ENCODE results near the gene TPRKB. TPM values are rescaled to one million over a fixed set of nuclear protein-coding genes. Genes with fewer than 3 reads are reported as not detected.
A peak's percentile ranks its signal among the peaks of the same experiment; 100 is the strongest.
"Not testable (repeated sequence)": the region's sequence is repeated elsewhere in the genome, so short reads cannot be mapped to it uniquely, and the experiment has no call there.

The TPRKB gene
- total RNA-seq, 1 experiment from 2014 or later: 105 TPM

DNA sequence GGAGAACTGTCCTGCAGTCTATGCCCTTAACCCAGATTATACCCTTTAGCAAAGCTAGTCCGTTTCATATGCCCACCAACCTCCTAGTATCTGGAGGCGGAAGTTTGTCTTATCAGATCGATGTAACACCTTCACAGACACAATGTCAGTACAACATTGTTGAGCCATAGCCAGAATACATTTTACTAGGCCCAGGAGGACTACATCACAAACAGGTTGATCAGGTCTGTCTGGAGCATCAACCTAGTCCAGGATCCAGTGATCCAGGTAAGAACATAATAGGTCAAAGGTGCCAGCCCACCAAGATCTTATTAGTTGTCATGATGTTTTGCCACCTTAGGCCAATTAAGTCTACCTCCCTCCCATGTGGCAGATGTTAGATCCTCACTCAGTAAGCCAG lies 2.0 kb upstream of the TPRKB start:
- DNase-seq (ENCODE audit: low spot score): no peak

DNA sequence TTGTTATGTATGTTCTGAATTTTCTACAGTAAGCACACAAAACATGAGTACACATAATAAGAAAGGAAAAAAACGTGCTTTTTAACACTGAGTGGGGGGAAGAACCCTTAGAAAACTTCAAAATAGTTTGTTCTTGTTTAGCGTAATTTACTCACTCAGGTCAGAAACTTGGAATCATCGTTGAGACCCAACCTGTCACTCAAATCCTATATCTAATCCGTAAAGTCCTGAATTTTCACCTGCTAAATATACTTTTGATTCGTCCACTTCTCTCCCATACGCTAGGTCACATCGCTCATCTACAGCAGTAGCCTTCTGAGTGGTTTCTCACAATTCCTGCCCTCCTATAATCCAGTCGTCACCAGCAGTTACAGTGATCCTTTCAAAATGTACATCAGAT lies 767 bp downstream of the TPRKB start:
- no peak for DNase-seq (ENCODE audit: low spot score)

DNA sequence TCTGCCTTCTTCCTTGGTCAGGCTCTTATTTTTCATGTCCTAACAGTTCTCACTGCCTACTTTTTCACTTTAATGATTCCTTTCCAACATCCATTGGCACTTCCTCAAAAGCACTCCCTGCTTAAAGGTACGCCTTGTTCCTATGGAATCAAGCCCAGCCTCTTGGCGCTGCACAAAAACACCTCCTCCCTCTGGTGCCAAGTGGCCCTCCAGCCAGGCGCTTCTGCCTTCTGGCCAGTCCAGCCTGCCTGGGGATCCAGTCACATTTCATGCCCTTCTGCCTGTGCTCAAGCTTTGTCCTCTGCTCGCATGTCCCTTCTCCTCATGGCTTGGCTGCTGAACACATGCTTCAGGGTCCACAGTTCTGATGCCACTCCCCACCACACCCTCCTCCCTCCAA lies 6.3 kb downstream of the TPRKB start:
- no peak for DNase-seq (ENCODE audit: low spot score)

DNA sequence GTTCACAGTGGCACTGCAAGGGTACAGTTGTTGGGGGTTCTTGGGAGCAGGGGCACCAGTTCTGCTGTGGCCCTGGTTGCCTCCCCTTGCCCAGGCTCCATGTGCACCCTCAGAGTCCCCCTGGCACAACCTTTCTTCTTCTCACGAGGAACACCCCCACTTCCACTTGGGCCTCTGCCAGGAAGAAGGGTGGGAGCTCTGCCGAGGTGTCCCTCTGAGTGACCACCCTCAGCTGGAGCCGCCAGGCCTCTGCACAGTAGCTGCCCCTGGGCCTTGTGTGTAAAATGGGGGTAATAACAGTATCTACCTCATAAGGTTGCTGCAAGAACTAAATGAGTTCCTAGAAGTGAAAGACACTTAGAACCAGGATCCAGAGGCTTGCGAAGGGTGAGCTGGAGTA lies 8.4 kb downstream of the TPRKB start:
- no peak for DNase-seq (ENCODE audit: low spot score)

DNA sequence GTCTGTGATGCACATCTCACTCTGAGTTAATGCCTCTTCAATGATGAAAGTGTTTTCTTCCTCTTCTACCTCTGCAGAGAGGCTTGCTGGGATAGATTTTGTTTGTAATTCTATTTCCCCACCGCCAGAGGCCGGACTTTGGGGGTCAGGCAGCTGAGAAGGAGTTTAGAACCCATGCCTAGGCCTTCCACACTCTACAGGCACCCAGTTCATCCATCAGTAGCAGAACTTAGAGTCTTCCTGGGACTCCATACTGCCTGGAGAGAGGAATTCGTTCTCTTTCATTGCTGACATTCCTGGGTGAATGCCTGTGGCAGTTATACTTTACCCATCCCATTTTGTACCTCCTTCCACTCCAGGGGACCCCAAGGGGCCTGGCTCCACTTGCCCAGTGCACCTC lies 9.1 kb downstream of the TPRKB start:
- DNase-seq (ENCODE audit: low spot score): no peak

DNA sequence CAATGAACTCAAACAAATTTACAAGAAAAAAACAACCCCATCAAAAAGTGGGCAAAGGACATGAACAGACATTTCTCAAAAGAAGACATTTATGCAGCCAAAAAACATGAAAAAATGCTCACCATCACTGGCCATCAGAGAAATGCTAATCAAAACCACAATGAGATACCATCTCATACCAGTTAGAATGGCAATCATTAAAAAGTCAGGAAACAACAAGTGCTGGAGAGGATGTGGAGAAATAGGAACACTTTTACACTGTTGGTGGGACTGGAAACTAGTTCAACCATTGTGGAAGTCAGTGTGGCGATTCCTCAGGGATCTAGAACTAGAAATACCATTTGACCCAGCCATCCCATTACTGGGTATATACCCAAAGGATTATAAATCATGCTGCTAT lies 10.5 kb downstream of the TPRKB start:
- not testable (repeated sequence) for DNase-seq (ENCODE audit: low spot score)

DNA sequence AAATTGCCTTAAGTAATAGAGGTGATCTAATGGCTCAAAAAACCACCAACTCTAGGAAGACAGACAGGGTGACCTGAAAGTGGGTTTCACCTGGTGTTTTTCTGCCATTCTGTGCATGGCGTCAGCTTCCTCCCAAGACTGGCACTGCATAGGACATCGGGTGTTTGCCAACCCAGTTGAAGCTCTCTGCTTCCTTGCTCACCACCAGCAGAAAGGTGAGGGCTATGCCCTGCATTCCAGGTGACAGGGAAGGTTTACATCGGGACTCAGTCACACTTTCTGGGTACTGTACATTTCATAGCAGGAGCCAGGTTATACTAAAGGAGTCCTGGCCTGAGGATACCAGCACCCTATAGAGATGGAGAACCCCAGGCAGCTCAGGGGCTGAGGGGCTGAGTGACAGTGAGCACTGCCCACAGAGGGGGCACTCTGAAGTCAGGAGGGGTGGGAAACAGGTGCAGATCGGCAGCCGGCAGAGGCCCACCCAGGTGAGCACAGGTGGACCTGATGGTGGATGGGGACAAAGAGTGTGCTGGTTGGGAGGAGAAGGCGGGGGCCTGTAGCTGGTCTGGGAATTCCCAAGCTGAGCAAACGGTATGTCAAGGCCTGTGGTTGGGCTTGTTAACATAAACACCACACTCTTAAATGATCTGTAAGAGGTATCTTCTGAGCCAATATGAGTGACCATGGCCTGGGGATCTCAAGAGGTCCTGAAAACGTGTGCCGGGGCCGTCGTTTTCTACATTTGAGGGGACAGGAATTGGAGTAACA lies 18.1 kb downstream of the TPRKB start:
- DNase-seq (ENCODE audit: low spot score): no peak

DNA sequence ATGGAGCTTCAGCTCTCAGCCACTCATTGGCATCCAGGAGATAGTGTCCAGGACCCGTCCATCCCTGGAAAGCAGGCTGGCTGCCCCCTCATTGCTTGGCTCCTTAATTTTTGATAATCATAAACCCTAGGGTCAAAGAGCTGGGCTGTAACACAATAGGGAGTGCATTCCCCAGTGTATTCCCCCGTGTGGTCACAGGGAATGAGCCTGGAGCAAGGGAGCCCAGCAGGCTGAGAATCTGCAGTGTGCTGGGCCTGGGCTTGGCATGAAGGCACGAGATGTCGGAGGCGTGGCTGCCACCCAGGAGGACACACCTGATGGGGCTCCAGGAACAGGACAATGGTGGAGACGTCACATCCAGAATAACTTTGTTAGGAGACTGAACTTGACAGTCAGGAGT lies 18.7 kb downstream of the TPRKB start:
- no peak for DNase-seq (ENCODE audit: low spot score)

DNA sequence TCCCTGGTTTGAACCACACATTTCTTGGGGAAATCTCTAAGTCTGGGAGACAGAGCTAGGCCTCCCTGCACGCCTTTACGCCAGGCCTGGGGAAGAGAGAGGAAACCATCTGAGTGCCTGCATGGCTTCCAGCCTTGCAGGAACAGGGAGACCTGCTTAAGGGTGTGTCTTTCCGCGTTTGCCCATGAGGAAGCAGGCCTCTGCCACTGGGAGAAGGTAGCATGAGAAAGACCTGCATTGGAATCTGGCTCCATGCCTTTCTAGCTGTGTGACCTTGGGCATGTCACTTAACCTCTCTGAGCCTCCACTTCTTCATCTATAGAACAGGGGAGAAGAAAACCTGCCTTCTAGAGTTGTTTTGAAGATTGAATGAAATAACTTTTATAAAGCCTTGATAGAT lies 19.4 kb downstream of the TPRKB start:
- DNase-seq (ENCODE audit: low spot score): not testable (repeated sequence)

DNA sequence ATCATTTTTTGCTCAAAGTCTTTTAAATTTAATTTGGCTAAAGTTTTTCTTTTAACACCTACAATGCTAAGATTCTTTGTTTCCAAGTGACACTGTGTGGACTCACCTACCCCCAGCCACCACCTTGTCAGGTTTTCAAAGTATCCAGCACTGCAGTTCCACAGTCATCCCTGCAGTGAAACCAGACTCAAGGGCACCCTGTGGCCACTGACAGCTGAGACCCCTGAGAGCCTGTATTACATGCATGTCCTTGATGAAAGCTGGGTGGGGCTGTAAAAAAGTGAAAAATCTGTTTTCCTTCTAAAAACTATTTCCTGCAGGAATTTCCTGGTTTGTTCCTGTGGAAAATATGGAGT lies 19.9 kb downstream of the TPRKB start:
- DNase-seq (ENCODE audit: low spot score): no peak

DNA sequence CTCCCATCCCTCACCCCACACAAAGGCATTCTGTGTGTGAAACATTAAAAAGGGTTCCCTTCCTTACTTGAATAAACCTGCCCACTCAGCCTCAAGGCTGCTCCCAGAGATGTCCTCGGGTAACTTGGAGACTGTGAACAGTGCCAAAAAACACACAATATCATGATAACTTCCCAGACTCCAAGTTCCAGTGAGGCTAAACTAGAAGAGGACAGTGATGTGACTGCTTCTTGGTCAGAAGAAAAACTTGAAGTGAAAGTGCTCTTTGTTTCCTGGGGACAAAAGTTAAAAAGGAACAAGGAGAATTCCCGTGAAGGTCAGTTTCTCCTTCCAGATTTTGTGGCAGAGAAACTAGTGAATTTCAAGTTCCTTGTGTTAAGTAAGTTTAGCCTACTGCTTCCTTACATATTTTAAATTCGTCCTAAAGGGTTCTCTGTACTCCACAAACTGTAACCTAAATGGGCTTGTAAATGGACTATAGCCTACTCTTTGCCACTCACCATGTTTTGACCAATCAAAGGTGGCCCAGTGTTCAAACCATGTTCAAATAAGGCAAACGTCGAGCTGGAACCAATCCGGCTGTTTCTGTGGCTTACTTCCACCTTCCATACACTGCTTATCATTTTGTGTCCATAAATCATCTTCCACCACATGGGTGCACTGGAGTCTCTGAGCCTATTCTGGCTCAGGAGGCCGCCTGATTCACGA lies 20.4 kb downstream of the TPRKB start:
- DNase-seq (ENCODE audit: low spot score): peak; percentile 66

DNA sequence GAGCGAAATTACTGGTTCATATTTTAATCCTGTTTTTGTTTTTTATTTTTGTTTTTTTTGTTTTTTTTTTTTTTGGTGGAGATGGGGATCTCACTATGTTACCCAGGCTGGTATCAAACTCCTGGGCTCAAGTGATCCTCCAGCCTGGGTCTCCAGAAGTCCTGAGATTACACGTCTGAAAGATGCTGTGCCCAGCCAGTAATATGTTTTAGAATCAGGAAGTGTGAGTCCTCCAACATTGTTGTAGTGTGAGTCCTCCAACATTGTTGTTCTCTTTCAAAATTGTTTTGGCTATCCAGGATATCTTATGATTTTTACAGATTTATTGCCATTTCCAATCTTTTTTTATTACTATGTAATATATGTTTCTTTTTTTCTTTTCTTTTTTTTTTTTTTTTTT lies 23.1 kb downstream of the TPRKB start:
- DNase-seq (ENCODE audit: low spot score): no peak

DNA sequence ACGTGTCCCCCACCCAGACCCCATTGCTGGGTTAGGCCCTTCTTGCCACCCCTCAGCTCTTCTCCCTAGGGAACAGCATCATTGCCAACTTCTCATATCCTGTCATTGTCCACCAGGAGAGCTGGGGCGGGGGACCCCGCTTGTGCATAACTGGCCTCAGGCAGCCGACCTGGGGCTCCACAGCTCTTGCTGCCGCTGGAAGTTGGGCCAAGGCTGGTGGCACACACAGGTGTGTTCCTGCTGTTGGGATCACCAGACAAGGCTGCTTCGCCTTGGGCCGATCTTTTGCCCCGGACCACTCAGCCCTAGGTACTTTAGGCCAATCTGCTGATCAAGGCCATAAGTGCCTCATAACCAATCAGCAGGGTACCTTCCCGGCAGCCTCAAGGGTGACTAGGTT lies 28.6 kb downstream of the TPRKB start:
- no peak for DNase-seq (ENCODE audit: low spot score)

DNA sequence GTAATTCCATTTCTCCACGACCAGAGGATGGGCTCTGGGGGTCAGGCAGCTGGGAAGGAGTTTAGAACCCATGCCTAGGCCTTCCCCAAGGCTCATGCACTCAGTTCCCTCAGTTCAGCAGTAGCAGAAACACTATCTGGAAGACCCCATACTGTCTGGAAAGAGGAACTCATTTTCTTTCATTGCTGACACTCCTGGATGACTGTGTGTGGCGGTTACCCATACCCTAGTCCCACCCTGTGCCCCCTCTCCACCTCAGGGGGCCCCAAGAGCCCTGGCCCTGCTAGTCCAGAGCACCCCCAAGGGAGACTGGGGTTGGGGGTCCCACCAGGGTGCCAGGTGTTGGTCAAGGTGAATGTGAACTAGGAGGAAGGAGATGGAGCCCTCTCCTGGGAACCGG lies 29.5 kb downstream of the TPRKB start:
- DNase-seq (ENCODE audit: low spot score): no peak

DNA sequence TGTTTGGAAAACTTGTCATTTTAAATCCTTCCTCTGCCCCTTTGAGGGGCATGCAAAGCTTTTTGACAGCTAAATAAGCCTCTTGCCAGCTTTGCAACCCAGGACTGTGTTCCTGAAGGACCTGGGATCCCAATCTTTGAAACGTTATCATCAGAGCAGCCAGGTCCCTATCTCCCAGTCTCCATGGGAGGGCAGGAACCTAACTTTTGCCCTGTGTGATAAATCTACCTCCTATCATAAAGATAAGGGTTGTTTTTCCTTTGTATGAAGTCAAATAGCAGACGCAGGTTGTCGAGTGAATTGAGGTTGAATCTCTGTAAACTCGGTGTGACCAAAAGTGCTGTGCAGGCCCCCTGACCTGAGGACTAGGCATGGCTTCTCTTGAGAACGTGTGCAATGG lies 30.1 kb downstream of the TPRKB start:
- no peak for DNase-seq (ENCODE audit: low spot score)

DNA sequence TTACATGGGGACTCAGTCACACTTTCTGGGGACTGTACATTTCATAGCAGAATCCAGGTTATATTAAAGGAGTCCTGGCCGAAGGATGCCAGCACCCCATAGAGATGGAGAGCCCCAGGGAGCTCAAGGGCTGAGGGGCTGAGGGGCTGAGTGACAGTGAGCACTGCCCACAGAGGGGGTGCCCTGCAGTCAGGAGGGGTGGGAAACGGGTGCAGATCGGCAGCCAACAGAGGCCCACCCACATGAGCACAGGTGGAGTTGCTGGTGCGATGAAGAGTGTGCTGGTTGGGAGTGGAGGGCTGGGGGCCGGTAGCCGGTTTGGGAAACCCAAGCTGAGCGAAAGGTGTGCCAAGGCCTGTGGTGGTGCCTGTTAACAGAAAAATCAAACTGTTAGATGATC lies 32.1 kb downstream of the TPRKB start:
- no peak for DNase-seq (ENCODE audit: low spot score)

DNA sequence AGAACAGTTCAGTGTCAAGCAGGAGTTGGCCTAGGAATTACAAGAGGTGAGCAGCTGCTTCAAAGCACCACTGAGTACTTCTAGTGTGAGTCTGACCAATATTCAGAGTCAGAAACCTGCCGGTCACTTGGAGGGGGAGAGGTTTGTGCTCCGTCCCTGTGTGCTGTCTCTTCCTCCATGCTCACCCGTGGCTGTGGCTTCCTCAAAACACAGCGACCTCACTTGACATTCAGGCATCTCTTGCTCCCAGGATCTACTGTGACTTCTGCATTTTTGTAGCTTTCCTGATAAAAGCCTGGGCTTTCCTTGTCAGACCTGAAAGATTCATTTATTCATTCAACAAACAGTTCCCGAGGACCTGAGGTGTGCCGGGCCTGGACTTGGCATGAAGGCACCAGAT lies 32.9 kb downstream of the TPRKB start:
- DNase-seq (ENCODE audit: low spot score): no peak

DNA sequence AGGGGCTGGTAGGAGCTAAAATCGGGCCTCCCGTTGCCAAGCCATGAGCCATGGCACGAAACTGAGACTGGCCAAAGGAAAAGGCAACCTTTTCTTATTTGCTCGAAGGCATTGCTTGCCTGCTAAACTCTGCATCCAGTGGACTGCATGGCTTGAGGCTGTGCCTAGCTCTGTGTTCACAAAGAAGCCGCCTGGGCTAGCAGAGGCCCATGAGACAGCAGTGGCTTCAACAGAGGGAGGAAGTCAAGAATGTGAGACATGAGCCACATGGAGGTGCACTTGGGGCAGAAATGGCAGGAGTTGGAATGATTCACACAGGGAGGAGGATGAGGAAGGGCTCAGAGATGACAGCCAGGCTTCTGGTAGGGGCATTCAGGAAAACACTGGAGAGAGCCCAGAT lies 33.5 kb downstream of the TPRKB start:
- no peak for DNase-seq (ENCODE audit: low spot score)

DNA sequence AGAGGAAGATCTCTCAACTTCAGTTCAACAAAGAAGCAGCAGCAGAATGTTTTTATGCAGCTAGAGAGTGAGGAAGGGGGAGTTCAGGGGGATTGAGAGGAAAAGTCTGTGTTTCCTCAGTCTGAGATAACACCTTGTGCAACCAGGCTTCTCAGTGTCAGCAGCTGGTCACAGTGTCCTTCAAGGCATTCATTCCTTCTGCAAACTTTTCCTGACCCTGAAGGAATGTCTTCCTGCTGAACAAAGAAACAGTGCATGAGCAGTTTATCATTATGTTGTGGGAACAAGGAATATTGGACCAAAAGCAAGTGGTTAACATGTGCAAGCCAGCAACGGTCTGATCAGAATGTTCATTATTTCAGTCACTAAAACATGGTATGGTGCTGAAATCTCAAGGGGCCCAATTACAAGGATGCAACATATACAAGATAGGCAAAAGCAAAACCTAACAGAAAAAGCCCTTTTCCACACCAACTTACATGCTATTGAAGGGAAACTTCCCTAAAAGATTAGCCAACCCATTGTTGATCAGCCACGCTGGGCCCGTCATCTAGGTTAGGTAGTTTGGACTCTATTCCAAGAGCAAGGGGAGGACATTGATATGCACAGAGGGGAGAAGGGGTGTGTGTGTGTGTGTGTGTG lies 34.2 kb downstream of the TPRKB start:
- DNase-seq (ENCODE audit: low spot score): not testable (repeated sequence)

DNA sequence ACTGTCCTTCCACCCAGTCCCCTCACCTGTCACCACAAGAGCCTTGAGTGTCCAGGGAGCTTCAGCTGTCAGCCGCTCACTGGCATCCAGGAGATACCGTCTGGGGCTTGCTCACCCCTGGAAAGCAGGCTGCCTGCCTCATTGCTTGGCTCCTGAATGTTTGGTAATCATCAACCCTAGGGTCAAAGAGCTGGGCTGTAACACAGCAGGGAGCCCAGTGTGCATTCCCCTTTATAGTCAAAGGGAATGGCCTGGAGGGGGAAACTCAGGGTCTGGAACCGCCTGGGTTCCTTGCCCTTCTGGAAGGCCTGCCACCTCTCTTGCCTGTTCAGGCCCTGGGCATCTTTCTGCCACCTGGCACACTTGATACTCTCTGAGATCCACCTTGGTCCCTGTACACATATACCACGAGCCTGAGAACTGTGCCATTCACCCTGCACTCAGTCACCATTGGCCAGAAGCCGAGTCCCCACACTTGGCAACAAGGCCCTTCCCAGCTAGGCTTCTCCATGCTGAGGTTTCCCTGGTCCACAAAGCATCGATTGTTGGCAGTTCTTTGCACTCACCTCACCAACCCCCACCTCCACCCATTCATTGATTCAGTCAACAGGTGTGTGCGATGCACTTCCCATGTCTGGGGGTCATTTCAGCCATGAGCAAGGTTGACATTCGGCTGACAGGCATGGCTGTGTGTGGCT lies 35.0 kb downstream of the TPRKB start:
- no peak for DNase-seq (ENCODE audit: low spot score)

DNA sequence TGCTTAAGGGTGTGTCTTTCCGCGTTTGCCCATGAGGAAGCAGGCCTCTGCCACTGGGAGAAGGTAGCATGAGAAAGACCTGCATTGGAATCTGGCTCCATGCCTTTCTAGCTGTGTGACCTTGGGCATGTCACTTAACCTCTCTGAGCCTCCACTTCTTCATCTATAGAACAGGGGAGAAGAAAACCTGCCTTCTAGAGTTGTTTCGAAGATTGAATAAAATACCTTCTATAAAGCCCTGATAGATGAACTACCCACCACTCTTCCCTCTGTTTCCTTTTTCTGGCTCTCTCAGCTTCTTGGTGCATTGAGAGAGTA lies 35.7 kb downstream of the TPRKB start:
- not testable (repeated sequence) for DNase-seq (ENCODE audit: low spot score)

DNA sequence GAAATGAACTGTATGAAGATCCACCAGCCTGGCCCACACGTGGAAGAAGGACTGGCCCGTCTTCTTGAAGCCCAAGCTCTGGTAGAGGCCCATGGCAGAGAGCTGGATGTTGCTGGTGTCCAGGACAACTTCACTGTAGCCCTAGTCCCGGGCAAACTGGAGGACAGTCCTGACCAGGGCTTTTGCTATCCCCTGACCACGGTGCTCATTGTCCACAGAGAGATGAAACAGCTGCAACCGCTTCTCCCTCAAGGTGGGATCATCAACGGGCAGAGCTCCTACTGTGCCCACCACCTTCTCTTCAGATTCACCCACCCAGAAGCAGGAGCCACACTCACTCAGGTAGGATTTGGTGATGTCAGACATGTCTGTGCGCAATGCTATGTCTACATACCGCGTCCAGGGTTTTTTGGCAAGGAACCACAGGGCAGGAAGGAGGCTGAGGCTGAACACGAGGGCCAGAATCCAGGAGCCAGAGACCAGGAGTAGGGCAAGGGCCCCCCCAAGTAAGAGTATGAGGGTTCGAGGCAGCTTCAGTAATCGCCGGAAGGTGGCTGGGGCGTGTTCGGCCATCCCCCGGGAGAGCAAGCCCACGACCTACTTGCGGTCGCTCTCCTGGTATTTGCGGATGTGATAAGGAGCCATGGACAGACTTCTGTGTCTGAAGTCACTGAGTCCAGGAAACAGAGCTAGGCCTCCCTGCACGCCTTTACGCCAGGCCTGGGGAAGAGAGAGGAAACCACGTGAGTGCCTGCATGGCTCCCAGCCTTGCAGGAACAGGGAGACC lies 36.3 kb downstream of the TPRKB start:
- no peak for DNase-seq (ENCODE audit: low spot score)
